SIG-M5 treated with dmso at 0.1 percent for 504 hours (cell line): ENCODE data around the gene ABI2.
"Not testable (repeated sequence)": the region's sequence is repeated elsewhere in the genome, so short reads cannot be mapped to it uniquely, and the experiment has no call there.

ENCODE experiments used
- DNase-seq: peaks from one replicate; lab custom pipeline; 2025; ENCODE audit not compliant: unreplicated experiment; lab: John Stamatoyannopoulos, UW

ABI2 gene

GRCh38 chr2:203418271-203418670 lies 90.1 kb downstream of the ABI2 start:
- DNase-seq = no peak

DNA sequence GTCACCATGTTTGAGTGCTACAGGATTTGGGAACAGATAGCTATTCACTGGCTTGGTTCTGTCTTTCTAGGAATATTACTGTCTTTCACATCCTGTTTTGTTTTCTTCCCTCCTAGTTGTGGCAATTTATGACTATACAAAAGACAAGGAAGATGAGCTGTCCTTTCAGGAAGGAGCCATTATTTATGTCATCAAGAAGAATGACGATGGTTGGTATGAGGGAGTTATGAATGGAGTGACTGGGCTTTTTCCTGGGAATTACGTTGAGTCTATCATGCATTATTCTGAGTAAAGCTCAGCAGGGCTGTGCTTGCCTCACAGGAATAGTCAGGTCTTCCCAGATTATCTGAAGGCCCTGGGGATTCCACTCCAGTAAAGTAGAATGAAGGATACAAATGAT lies 98.9 kb downstream of the ABI2 start:
- DNase-seq = no peak

- not testable (repeated sequence) for DNase-seq
Measured at GRCh38 chr2:203429643-203430042, 101.4 kb downstream of the ABI2 start.

GRCh38 chr2:203431391-203432185 lies 103.4 kb downstream of the ABI2 start:
- DNase-seq = no peak

DNA sequence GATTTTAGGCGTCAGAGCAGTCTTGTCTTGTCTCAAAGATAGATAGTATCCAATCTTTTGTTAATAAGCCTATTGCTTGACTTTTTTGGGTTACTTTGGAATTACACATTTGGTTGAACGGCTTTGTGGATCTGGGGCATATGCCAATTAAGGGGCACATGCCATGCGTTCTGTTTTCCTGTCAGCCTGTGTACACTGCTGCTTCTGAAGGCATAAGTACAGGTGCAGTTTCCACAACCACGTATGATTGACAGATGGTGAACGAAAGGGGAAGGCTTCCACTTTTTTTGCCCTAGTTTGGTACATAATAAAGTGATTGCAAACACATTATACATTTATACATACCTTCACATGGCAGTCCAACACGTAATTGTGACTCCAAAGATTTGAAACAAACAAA lies 104.6 kb downstream of the ABI2 start:
- no peak for DNase-seq

- no peak for DNase-seq
Measured at GRCh38 chr2:203436496-203436895, 108.3 kb downstream of the ABI2 start.

GRCh38 chr2:203437511-203437910 lies 109.3 kb downstream of the ABI2 start:
- peak; percentile 31 for DNase-seq

DNA sequence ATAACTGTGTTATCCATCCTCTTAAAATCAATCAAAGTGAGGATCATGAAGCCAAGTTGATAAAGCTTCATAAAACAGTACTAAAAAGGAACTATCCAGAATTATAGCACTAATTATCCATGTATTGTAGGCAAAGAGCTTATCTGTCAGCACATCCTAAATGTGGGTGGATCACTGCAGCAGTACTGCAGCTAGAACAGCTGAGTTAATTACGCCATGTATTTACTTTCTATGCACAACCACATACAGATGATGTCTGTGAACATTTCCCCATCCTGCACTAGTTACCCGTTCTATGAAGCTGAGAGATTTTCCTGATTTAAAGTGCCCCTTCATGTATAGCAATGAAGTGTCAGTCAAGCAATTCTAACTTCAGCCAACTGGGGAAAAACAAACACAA lies 110.3 kb downstream of the ABI2 start:
- DNase-seq = no peak

GRCh38 chr2:203440671-203441070 lies 112.5 kb downstream of the ABI2 start:
- no peak for DNase-seq

- no peak for DNase-seq
Measured at GRCh38 chr2:203441463-203441862, 113.3 kb downstream of the ABI2 start.

- no peak for DNase-seq
Measured at GRCh38 chr2:203442463-203442862, 114.3 kb downstream of the ABI2 start.

GRCh38 chr2:203444738-203445137 lies 116.5 kb downstream of the ABI2 start:
- DNase-seq = no peak

DNA sequence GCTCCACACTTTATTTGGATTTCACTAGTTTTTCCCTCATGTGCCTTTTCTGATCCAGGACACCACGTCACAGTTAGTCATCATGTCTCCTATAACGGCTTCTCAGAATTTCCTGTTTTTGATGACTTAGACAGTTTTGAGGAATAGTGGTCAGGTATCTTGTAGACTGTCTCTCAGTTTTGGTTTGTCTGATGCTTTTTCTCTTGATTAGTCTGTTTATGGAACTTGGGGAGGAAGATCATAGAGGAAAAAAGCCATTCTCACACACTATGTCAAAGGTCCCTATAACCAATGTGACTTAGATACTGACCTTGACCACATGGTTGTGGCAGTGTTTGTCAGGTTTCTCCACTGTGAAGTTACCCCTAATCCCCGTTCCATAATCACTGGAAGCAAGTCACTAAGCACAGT lies 117.9 kb downstream of the ABI2 start:
- DNase-seq = no peak

- no peak for DNase-seq
Measured at GRCh38 chr2:203446780-203447179, 118.6 kb downstream of the ABI2 start.

DNA sequence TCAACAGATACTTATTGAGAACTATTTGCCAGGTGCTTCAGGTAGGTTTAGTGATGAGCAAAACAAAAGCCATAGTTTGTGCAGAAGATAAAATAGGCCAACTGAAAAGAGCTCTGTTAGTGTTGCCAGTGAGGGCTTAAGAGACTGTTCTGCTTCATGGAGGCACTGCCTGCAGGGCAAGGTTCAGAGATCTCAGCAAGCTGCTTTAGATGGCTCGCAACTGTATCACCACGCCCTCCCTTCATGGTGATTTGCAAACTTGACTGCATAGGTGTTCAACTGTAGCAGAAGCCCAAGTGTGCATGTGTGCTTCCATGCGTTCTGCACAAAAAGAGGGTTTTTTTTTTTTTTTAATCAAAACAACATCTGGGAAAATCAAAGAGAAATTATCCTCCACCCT lies 122.4 kb downstream of the ABI2 start:
- no peak for DNase-seq

DNA sequence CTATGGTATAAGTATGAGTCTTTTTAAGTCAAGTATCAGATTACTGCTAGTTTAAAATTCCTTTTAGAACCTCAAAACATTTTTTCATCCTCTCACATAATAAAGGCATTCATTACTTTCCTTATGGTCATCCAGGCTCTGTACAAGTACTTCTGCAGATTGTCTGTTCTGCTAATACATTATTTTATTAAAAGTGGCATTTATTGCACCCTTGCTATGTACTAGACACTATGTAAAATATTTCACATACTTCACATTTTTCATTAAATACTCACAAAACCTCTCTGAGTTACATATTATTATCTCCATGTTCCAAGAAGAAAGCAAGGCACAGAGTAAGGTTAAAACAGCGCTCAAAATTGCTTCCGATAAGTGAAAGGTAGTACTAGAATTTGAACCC lies 122.8 kb downstream of the ABI2 start:
- DNase-seq = no peak

DNA sequence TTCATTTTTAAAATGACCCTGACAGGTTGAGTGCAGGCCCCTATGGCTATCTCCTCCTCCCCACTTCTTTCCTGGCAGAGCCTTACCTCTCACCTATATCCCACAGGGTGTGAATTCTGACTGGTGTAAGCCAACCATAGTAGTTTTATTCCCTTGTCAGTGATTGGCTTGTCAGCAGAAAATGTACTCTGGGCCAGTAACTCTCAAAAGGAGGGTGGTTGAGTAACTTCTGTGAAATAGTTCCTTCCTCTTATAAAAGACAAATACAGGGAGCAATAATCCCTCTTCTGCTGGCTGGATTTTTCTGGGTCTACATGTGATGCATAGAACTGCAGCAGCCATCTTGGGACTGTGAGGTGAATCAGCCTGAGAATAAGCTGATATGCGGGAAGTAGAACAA lies 123.5 kb downstream of the ABI2 start:
- peak; percentile 56 for DNase-seq

GRCh38 chr2:203453858-203454451 lies 125.8 kb downstream of the ABI2 start:
- DNase-seq = peak; percentile 83

DNA sequence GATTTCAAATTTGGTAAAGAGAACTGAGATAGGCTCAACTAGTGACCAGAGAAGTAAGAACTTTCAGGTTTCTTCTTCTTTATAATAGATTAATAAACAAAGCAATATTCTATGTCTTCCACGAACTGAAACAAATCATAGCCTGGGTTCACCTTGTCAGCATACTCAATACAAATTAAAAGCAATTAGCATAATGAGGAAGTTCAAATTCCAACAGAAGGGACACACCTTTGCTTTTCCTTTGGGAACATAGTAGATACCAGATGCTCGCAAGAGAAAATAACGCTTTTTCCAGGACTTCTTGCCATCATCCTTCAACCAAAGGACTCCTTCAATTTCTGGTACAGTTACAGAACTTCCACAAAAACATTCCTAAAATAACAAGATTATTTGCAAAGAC lies 127.0 kb downstream of the ABI2 start:
- DNase-seq = no peak

DNA sequence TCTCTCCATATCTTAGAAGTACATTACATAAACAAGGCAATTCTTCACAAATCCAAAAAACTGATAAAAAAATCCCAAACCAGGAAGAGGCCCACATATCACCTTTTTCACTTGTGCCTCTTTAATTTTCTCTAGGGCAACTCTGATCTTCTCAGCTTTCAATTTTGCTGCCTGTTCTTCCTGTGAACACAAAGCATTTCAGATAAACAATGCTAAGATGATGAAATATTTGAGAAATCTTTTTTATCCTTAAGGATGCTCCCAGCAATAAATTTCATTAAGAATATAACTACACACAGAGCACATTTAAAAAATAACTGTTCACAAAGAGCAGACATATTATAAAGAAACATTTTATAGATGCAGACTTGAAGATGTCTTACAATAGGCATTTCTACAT lies 133.6 kb downstream of the ABI2 start:
- DNase-seq = no peak

- no peak for DNase-seq
Measured at GRCh38 chr2:203462308-203462707, 134.1 kb downstream of the ABI2 start.

GRCh38 chr2:203463266-203463678 lies 135.1 kb downstream of the ABI2 start:
- DNase-seq = no peak

- DNase-seq = no peak
Measured at GRCh38 chr2:203469546-203469945, 141.4 kb downstream of the ABI2 start.
